K562 (cell line): ENCODE data around the gene KIF5A. TPM values are rescaled to one million over a fixed set of nuclear protein-coding genes. Genes with fewer than 3 reads are reported as not detected.

Experiments used
- AFF4 ChIP-seq: sonication (generic); formaldehyde crosslinking; IDR thresholded peaks from 2 replicates; pipeline ENCODE4 v1.8.0; 2023; ENCODE audit warnings: mild to moderate bottlenecking, missing genetic modification reagents
- BRD9 ChIP-seq: fragments of 450-650 bp; IDR thresholded peaks from 2 replicates; pipeline ENCODE4 v1.6.1; 2018; ENCODE audit warnings: low read depth; ENCODE audit not compliant: partially characterized antibody
- CUX1 ChIP-seq: fragments of 200-800 bp; sonication (Bioruptor generic); IDR thresholded peaks from 2 replicates; pipeline ENCODE4 v1.6.1; 2016; ENCODE audit warnings: missing genetic modification characterization, missing compliant biosample characterization
- ESRRA ChIP-seq: fragments of 450-650 bp; IDR thresholded peaks from 2 replicates; pipeline ENCODE4 v1.6.1; 2014; ENCODE audit warnings: low read depth, mild to moderate bottlenecking, moderate library complexity, borderline replicate concordance
- FOXM1 ChIP-seq, 2 experiments: fragments of 450-650 bp in 1 of 2; sonication (generic) in 1 of 2; formaldehyde crosslinking in 1 of 2; IDR thresholded peaks; 2 replicates each; pipeline versions ENCODE4 v1.6.1 to v1.9.0; 2017 to 2022; ENCODE audit warnings: low read depth in 2 of 2, mild to moderate bottlenecking in 2 of 2, missing genetic modification reagents in 1 of 2, moderate library complexity in 1 of 2
- NFIX ChIP-seq: fragments of 250-450 bp; sonication (Bioruptor Pico); IDR thresholded peaks from 2 replicates; pipeline ENCODE4 v1.4.0; 2020; ENCODE audit warnings: low read depth, mild to moderate bottlenecking, moderate library complexity
- PCBP1 ChIP-seq: fragments of 200-400 bp; formaldehyde crosslinking; IDR thresholded peaks from 2 replicates; pipeline ENCODE4 v1.6.1; 2018; ENCODE audit warnings: mild to moderate bottlenecking, low read depth, low read length; ENCODE audit not compliant: poor library complexity, severe bottlenecking
- POLR2A ChIP-seq: fragments of 450-650 bp; conservative IDR thresholded peaks from 2 replicates; pipeline ENCODE4 v1.6.1; 2016
- RBM25 ChIP-seq: fragments of 200-400 bp; formaldehyde crosslinking; IDR thresholded peaks from 2 replicates; pipeline ENCODE4 v1.6.1; 2018; ENCODE audit warnings: low read length, low read depth, moderate library complexity; ENCODE audit not compliant: severe bottlenecking
- SMAD4 ChIP-seq: fragments of 250-450 bp; sonication (Bioruptor Pico); conservative IDR thresholded peaks from 2 replicates; pipeline ENCODE4 v1.8.0; 2021; ENCODE audit warnings: inconsistent platforms, mild to moderate bottlenecking, moderate library complexity
- U2AF2 ChIP-seq: fragments of 200-400 bp; formaldehyde crosslinking; optimal IDR thresholded peaks from 2 replicates; pipeline ENCODE3; 2017; ENCODE audit warnings: low read depth, mild to moderate bottlenecking, low read length
- ZNF232 ChIP-seq: sonication (generic); formaldehyde crosslinking; IDR thresholded peaks from 2 replicates; pipeline ENCODE4 v1.8.0; 2022; ENCODE audit warnings: mild to moderate bottlenecking, missing genetic modification reagents
- ZNF24 ChIP-seq: fragments of 450-650 bp; IDR thresholded peaks from 2 replicates; pipeline ENCODE4 v1.6.1; 2016
- ZNF511 ChIP-seq: sonication (generic); formaldehyde crosslinking; IDR thresholded peaks from 2 replicates; pipeline ENCODE4 v1.8.0; 2022; ENCODE audit warnings: mild to moderate bottlenecking, missing genetic modification reagents
- ZNF780A ChIP-seq: fragments of 250-450 bp; sonication (Bioruptor Pico); IDR thresholded peaks from 2 replicates; pipeline ENCODE4 v1.5.0; 2021; ENCODE audit warnings: mild to moderate bottlenecking
- polyA plus RNA-seq, 8 experiments: library from polyadenylated mRNA; depleted of rRNA in 4 of 8; stranded (reverse) in 5 of 8; unstranded in 3 of 8; fragments of >200 nt; fragmentation: Nextera tagmentation in 2 of 8; fragmentation: Illumina TruSeq in 1 of 8; extraction: Ambion mirVana in 2 of 8; extraction: Trizol in 1 of 8; gene quantifications; 2 replicates each; pipeline versions ENCODE4 v1.2.1 to v1.2.3, GENCODE V29; 2011 to 2014; ENCODE audit warnings: inconsistent platforms in 1 of 8, missing spikeins in 1 of 8
- total RNA-seq, 7 experiments: library from RNA; depleted of rRNA in 6 of 7; stranded (reverse); fragments of >200 nt in 6 of 7; fragmentation: Illumina TruSeq in 2 of 7; extraction: Trizol in 2 of 7; gene quantifications; 2 replicates each; pipeline versions ENCODE4 v1.2.1 to v1.2.3, GENCODE V29; 2011 to 2021; ENCODE audit warnings: low replicate concordance in 1 of 7
- TF ChIP-seq, protein P1 (sequence below): fragments of 450-650 bp; IDR thresholded peaks from 2 replicates; pipeline ENCODE4 v1.6.1; 2017; ENCODE audit warnings: mild to moderate bottlenecking, moderate library complexity
- TF ChIP-seq, protein P2 (sequence below): IDR thresholded peaks from 2 replicates; pipeline ENCODE4 v1.6.1; 2011; ENCODE audit not compliant: insufficient read length; ENCODE audit errors: extremely low read depth

Gene KIF5A
- total and polyA plus RNA-seq, 9 of the 15 experiments (the other 6 are each of a cell fraction or from before 2014, with no cell fraction given): 3.4 to 17.7 (median 8.0) TPM

DNA sequence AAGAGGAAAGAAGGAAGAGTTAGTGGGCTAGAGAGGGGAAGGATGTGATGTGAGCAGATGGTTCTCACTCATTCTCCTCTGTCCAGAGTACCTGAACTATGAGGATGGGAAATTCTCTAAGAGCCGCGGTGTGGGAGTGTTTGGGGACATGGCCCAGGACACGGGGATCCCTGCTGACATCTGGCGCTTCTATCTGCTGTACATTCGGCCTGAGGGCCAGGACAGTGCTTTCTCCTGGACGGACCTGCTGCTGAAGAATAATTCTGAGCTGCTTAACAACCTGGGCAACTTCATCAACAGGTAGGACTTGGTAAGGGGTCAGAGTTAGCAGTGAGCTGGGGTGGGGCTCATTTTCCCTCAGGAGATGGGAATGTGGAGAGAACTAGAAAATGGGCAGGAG lies 37.2 kb upstream of the KIF5A start (continued):
- TF ChIP-seq ZNF232 (no peak), FOXM1 (IDR thresholded peaks at IDR 0.05; ENCODE audit: low read depth) (no peak), FOXM1 (CRISPR knock-in tag; IDR thresholded peaks at IDR 0.05; ENCODE audit: low read depth) (no peak), PCBP1 (no peak), NFIX (CRISPR knock-in tag) (no peak), U2AF2 (no peak), POLR2A (0 out of 2 replicates have a peak, but pooled peaks have one; percentile 33), RBM25 (no peak), ESRRA (no peak), AFF4 (CRISPR knock-in tag) (0 out of 2 replicates have a peak, but pooled peaks have one; percentile 27), ZNF511 (CRISPR knock-in tag) (no peak), CUX1 (no peak), ZNF780A (no peak), BRD9 (no peak), SMAD4 (CRISPR knock-in tag) (no peak), ZNF24 (no peak)
- TF ChIP-seq, protein P1, sequence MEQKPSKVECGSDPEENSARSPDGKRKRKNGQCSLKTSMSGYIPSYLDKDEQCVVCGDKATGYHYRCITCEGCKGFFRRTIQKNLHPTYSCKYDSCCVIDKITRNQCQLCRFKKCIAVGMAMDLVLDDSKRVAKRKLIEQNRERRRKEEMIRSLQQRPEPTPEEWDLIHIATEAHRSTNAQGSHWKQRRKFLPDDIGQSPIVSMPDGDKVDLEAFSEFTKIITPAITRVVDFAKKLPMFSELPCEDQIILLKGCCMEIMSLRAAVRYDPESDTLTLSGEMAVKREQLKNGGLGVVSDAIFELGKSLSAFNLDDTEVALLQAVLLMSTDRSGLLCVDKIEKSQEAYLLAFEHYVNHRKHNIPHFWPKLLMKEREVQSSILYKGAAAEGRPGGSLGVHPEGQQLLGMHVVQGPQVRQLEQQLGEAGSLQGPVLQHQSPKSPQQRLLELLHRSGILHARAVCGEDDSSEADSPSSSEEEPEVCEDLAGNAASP: no peak
- TF ChIP-seq, protein P2, sequence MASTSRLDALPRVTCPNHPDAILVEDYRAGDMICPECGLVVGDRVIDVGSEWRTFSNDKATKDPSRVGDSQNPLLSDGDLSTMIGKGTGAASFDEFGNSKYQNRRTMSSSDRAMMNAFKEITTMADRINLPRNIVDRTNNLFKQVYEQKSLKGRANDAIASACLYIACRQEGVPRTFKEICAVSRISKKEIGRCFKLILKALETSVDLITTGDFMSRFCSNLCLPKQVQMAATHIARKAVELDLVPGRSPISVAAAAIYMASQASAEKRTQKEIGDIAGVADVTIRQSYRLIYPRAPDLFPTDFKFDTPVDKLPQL: no peak
